ENCODE data around the gene THADA. TPM values are rescaled to one million over a fixed set of nuclear protein-coding genes. Genes with fewer than 3 reads are reported as not detected.

The THADA gene
- polyA plus RNA-seq, 4 donors = 6.3 to 13.5 (median 12.7) TPM

- FAIRE-seq (no peak), DNase-seq (no peak)
- H3K27me3 ChIP-seq (ENCODE audit: control insufficient read depth in 3 of 3, insufficient read depth in 3 of 3, low read length in 3 of 3) = no peaks in the 10 kb centered on the region
- peaks cover 0 to 9% (median 0%) of the 10 kb centered on the region in 3 donors for H3K36me3 ChIP-seq (ENCODE audit: control insufficient read depth in 3 of 3, insufficient read depth in 2 of 3, low read depth in 1 of 3, low read length in 3 of 3)
- H3K9me3 ChIP-seq (ENCODE audit: control insufficient read depth in 2 of 2, insufficient read depth in 1 of 2, low read depth in 1 of 2, low read length in 1 of 2) = no peaks in the 10 kb centered on the region
- H3K4me3 ChIP-seq (ENCODE audit: low read depth in 1 of 3, low read length in 3 of 3) = no peak overlapping the region
- 60 to 88% (median 79%) methylated on average over 5 of the region's 5 CpGs for WGBS, 3 donors
- H3K27ac ChIP-seq (ENCODE audit: low read depth in 1 of 3, low read length in 2 of 3) = peak overlapping the region in 1 of 3 donors; percentile 17
- peaks cover 0 to 12% (median 2%) of the 10 kb centered on the region in 3 donors for H3K4me1 ChIP-seq (ENCODE audit: control insufficient read depth in 3 of 3, insufficient read depth in 2 of 3, low read depth in 1 of 3, low read length in 2 of 3)
Observed at GRCh38 chr2:43332653-43333052, 263.2 kb downstream of the THADA start.

- H3K9me3 ChIP-seq (ENCODE audit: control insufficient read depth in 2 of 2, insufficient read depth in 1 of 2, low read depth in 1 of 2, low read length in 1 of 2) = no peaks in the 10 kb centered on the region
- no peak for FAIRE-seq
- H3K4me3 ChIP-seq (ENCODE audit: low read depth in 1 of 3, low read length in 3 of 3) = no peak overlapping the region
- peak overlapping the region in 1 of 3 donors; percentile 29 for H3K27ac ChIP-seq (ENCODE audit: low read depth in 1 of 3, low read length in 2 of 3)
- H3K4me1 ChIP-seq (ENCODE audit: control insufficient read depth in 3 of 3, insufficient read depth in 2 of 3, low read depth in 1 of 3, low read length in 2 of 3) = peaks cover 0 to 12% (median 2%) of the 10 kb centered on the region in 3 donors
- H3K27me3 ChIP-seq (ENCODE audit: control insufficient read depth in 3 of 3, insufficient read depth in 3 of 3, low read length in 3 of 3) = no peaks in the 10 kb centered on the region
- H3K36me3 ChIP-seq (ENCODE audit: control insufficient read depth in 3 of 3, insufficient read depth in 2 of 3, low read depth in 1 of 3, low read length in 3 of 3) = peaks cover 0 to 9% (median 0%) of the 10 kb centered on the region in 3 donors
- peak in 1 of 2 donors; percentile 23 for DNase-seq
- WGBS, 3 donors = 74 to 88% (median 77%) methylated on average over 1 of the region's 1 CpG
Observed at GRCh38 chr2:43331422-43331821, 264.4 kb downstream of the THADA start.

DNA sequence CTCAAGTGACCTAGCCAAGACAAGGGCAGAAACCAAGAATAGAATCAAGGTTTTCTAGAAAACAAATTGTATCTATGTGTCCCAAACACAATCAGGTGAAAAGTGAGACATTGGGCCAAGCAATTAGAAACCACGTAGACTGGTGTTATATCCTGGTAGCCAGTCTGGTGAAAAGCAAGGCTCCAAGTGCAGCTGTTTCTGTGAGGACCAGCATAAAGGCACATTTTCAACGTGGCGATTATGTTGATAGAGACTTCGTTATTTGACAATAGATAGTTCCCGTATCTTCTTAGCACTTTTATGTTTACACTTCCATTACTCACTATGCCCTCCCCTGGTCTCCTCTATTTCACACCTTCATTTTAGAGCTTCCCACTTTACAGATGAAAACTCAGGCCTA lies 266.2 kb downstream of the THADA start:
- Histone ChIP-seq H3K27me3 (ENCODE audit: control insufficient read depth in 3 of 3, insufficient read depth in 3 of 3, low read length in 3 of 3) (no peaks in the 10 kb centered on the region), H3K4me1 (ENCODE audit: control insufficient read depth in 3 of 3, insufficient read depth in 2 of 3, low read depth in 1 of 3, low read length in 2 of 3) (peaks cover 0 to 14% (median 3%) of the 10 kb centered on the region in 3 donors), H3K9me3 (ENCODE audit: control insufficient read depth in 2 of 2, insufficient read depth in 1 of 2, low read depth in 1 of 2, low read length in 1 of 2) (no peaks in the 10 kb centered on the region), H3K4me3 (ENCODE audit: low read depth in 1 of 3, low read length in 3 of 3) (no peak overlapping the region), H3K27ac (ENCODE audit: low read depth in 1 of 3, low read length in 2 of 3) (no peak overlapping the region), H3K36me3 (ENCODE audit: control insufficient read depth in 3 of 3, insufficient read depth in 2 of 3, low read depth in 1 of 3, low read length in 3 of 3) (peaks cover 0 to 6% (median 0%) of the 10 kb centered on the region in 3 donors)
- DNase-seq (no peak), FAIRE-seq (no peak)
- 90 to 91% (median 91%) methylated on average over 5 of the region's 5 CpGs for WGBS, 3 donors

GRCh38 chr2:43328832-43329231 lies 267.0 kb downstream of the THADA start:
- FAIRE-seq (no peak), DNase-seq (no peak)
- Histone ChIP-seq H3K9me3 (ENCODE audit: control insufficient read depth in 2 of 2, insufficient read depth in 1 of 2, low read depth in 1 of 2, low read length in 1 of 2) (no peaks in the 10 kb centered on the region), H3K27me3 (ENCODE audit: control insufficient read depth in 3 of 3, insufficient read depth in 3 of 3, low read length in 3 of 3) (no peaks in the 10 kb centered on the region), H3K27ac (ENCODE audit: low read depth in 1 of 3, low read length in 2 of 3) (peak overlapping the region in 1 of 3 donors; percentile 21), H3K4me1 (ENCODE audit: control insufficient read depth in 3 of 3, insufficient read depth in 2 of 3, low read depth in 1 of 3, low read length in 2 of 3) (peaks cover 0 to 18% (median 5%) of the 10 kb centered on the region in 3 donors), H3K4me3 (ENCODE audit: low read depth in 1 of 3, low read length in 3 of 3) (no peak overlapping the region), H3K36me3 (ENCODE audit: control insufficient read depth in 3 of 3, insufficient read depth in 2 of 3, low read depth in 1 of 3, low read length in 3 of 3) (peaks cover 0 to 5% (median 0%) of the 10 kb centered on the region in 3 donors)
- WGBS, 3 donors = 89 to 96% (median 95%) methylated on average over 3 of the region's 3 CpGs

GRCh38 chr2:43328133-43328532 lies 267.7 kb downstream of the THADA start:
- Histone ChIP-seq H3K36me3 (ENCODE audit: control insufficient read depth in 3 of 3, insufficient read depth in 2 of 3, low read depth in 1 of 3, low read length in 3 of 3) (peaks cover 0 to 5% (median 0%) of the 10 kb centered on the region in 3 donors), H3K4me1 (ENCODE audit: control insufficient read depth in 3 of 3, insufficient read depth in 2 of 3, low read depth in 1 of 3, low read length in 2 of 3) (peaks cover 0 to 15% (median 5%) of the 10 kb centered on the region in 3 donors), H3K27ac (ENCODE audit: low read depth in 1 of 3, low read length in 2 of 3) (peak overlapping the region in 1 of 3 donors; percentile 21), H3K9me3 (ENCODE audit: control insufficient read depth in 2 of 2, insufficient read depth in 1 of 2, low read depth in 1 of 2, low read length in 1 of 2) (no peaks in the 10 kb centered on the region), H3K27me3 (ENCODE audit: control insufficient read depth in 3 of 3, insufficient read depth in 3 of 3, low read length in 3 of 3) (no peaks in the 10 kb centered on the region), H3K4me3 (ENCODE audit: low read depth in 1 of 3, low read length in 3 of 3) (no peak overlapping the region)
- no peak for FAIRE-seq
- no peak for DNase-seq
- 52 to 76% (median 72%) methylated on average over 2 of the region's 2 CpGs for WGBS, 3 donors

- Histone ChIP-seq H3K9me3 (ENCODE audit: control insufficient read depth in 2 of 2, insufficient read depth in 1 of 2, low read depth in 1 of 2, low read length in 1 of 2) (no peaks in the 10 kb centered on the region), H3K27me3 (ENCODE audit: control insufficient read depth in 3 of 3, insufficient read depth in 3 of 3, low read length in 3 of 3) (no peaks in the 10 kb centered on the region), H3K4me3 (ENCODE audit: low read depth in 1 of 3, low read length in 3 of 3) (no peak overlapping the region), H3K27ac (ENCODE audit: low read depth in 1 of 3, low read length in 2 of 3) (no peak overlapping the region), H3K4me1 (ENCODE audit: control insufficient read depth in 3 of 3, insufficient read depth in 2 of 3, low read depth in 1 of 3, low read length in 2 of 3) (peaks cover 0 to 10% (median 5%) of the 10 kb centered on the region in 3 donors), H3K36me3 (ENCODE audit: control insufficient read depth in 3 of 3, insufficient read depth in 2 of 3, low read depth in 1 of 3, low read length in 3 of 3) (peaks cover 0 to 5% (median 0%) of the 10 kb centered on the region in 3 donors)
- WGBS, 3 donors = 70 to 88% (median 85%) methylated on average over 1 of the region's 1 CpG
- DNase-seq (no peak), FAIRE-seq (no peak)
Observed at GRCh38 chr2:43327119-43327518, 268.7 kb downstream of the THADA start.

- no peak for FAIRE-seq
- DNase-seq = no peak
- Histone ChIP-seq H3K36me3 (ENCODE audit: control insufficient read depth in 3 of 3, insufficient read depth in 2 of 3, low read depth in 1 of 3, low read length in 3 of 3) (peaks cover 0 to 5% (median 0%) of the 10 kb centered on the region in 3 donors), H3K9me3 (ENCODE audit: control insufficient read depth in 2 of 2, insufficient read depth in 1 of 2, low read depth in 1 of 2, low read length in 1 of 2) (no peaks in the 10 kb centered on the region), H3K4me1 (ENCODE audit: control insufficient read depth in 3 of 3, insufficient read depth in 2 of 3, low read depth in 1 of 3, low read length in 2 of 3) (peaks cover 0 to 9% (median 5%) of the 10 kb centered on the region in 3 donors), H3K4me3 (ENCODE audit: low read depth in 1 of 3, low read length in 3 of 3) (no peak overlapping the region), H3K27me3 (ENCODE audit: control insufficient read depth in 3 of 3, insufficient read depth in 3 of 3, low read length in 3 of 3) (no peaks in the 10 kb centered on the region), H3K27ac (ENCODE audit: low read depth in 1 of 3, low read length in 2 of 3) (no peak overlapping the region)
- WGBS, 3 donors = 94 to 100% (median 97%) methylated on average over 2 of the region's 2 CpGs
Observed at GRCh38 chr2:43326101-43326825, 269.6 kb downstream of the THADA start.

DNA sequence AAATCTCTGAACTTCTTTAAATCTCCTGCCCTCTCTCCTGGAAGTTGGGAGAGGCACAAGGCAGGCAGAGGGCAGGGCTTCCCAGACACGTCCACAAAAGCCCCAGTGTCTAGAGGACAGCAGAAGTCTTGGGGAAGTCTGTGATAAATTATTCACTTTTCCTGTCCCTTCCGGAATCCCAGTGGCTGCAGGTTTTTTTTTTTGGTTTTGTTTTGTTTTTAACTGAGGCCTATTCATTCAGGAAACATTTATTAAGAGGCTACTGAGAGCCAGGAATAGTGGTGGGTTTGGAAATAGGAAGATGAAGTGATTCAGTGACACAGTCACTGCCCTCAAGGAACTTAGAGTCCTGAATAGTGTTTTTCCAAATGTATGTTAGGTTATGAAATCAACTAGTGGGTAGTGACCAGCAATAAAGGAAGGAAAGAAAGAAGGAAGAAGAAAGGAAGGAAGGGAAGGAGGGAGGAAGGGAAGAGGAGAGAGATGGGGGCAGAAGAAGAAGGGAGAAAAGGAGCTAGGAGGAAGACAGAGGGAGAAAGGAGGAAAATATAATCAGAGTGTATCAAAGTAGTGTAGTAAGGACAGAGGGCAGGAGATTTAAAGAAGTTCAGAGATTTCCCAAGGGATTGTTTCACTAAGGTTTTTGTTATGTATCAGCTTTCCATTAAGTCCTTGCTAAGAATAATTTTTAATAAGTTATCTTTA lies 270.6 kb downstream of the THADA start:
- H3K36me3 ChIP-seq (ENCODE audit: control insufficient read depth in 3 of 3, insufficient read depth in 2 of 3, low read depth in 1 of 3, low read length in 3 of 3) = peaks cover 0 to 5% (median 0%) of the 10 kb centered on the region in 3 donors
- FAIRE-seq (no peak), DNase-seq (no peak)
- H3K4me1 ChIP-seq (ENCODE audit: control insufficient read depth in 3 of 3, insufficient read depth in 2 of 3, low read depth in 1 of 3, low read length in 2 of 3) = peaks cover 0 to 9% (median 3%) of the 10 kb centered on the region in 3 donors
- H3K9me3 ChIP-seq (ENCODE audit: control insufficient read depth in 2 of 2, insufficient read depth in 1 of 2, low read depth in 1 of 2, low read length in 1 of 2) = no peaks in the 10 kb centered on the region
- H3K27ac ChIP-seq (ENCODE audit: low read depth in 1 of 3, low read length in 2 of 3) = peak overlapping the region in 2 of 3 donors; percentile 48 to 81
- no peaks in the 10 kb centered on the region for H3K27me3 ChIP-seq (ENCODE audit: control insufficient read depth in 3 of 3, insufficient read depth in 3 of 3, low read length in 3 of 3)
- H3K4me3 ChIP-seq (ENCODE audit: low read depth in 1 of 3, low read length in 3 of 3) = no peak overlapping the region
- 42 to 85% (median 71%) methylated on average over 2 of the region's 2 CpGs for WGBS, 3 donors

All from small intestine (tissue), 7 donors.